Measurements from ENCODE around the gene SEC14L2.
A peak's percentile ranks its signal among the peaks of the same experiment; 100 is the strongest.

SEC14L2 gene

GRCh38 chr22:30425616-30426387 is 29.0 kb downstream of the SEC14L2 start, which contains the start of gene MTFP1:
MTFP1 (plus strand) TSS chr22:30425768; CDS start chr22:30425880, 112 bp downstream.
- TF ChIP-seq CTCF (conservative IDR thresholded peaks at IDR 0.05) = no peak
- peak within 1 kb of the TSS; percentile 95 for H3K27ac ChIP-seq

GRCh38 chr22:30426388-30427353 is 29.9 kb downstream of the SEC14L2 start:
- peak; percentile 81 for TF ChIP-seq CTCF (conservative IDR thresholded peaks at IDR 0.05)
- H3K27ac ChIP-seq = peak overlapping the region; percentile 95

- no peak overlapping the region for H3K27ac ChIP-seq
- no peak for TF ChIP-seq CTCF (conservative IDR thresholded peaks at IDR 0.05)
These were observed 31.1 kb downstream of the SEC14L2 start for GRCh38 chr22:30427871-30428270.

- no peak for TF ChIP-seq CTCF (conservative IDR thresholded peaks at IDR 0.05)
- H3K27ac ChIP-seq = no peak overlapping the region
These were observed 33.1 kb downstream of the SEC14L2 start for GRCh38 chr22:30429887-30430286.

- H3K27ac ChIP-seq = no peak overlapping the region
- no peak for TF ChIP-seq CTCF (conservative IDR thresholded peaks at IDR 0.05)
These were observed 34.1 kb downstream of the SEC14L2 start for GRCh38 chr22:30430933-30431332.

GRCh38 chr22:30432096-30432495 is 35.3 kb downstream of the SEC14L2 start:
- TF ChIP-seq CTCF (conservative IDR thresholded peaks at IDR 0.05) = no peak

GRCh38 chr22:30432520-30432919 is 35.7 kb downstream of the SEC14L2 start:
- no peak overlapping the region for H3K27ac ChIP-seq
- TF ChIP-seq CTCF (conservative IDR thresholded peaks at IDR 0.05) = no peak

More at GRCh38 chr22:30432096-30432495, 35.3 kb downstream of the SEC14L2 start:
- no peak overlapping the region for H3K27ac ChIP-seq

Measured in VCaP (cell line).